H1 (cell line): ENCODE results near the gene PHACTR1. TPM values are rescaled to one million over a fixed set of nuclear protein-coding genes. Genes with fewer than 3 reads are reported as not detected.

ENCODE experiments used
- CTCF ChIA-PET: fragments of 300-600 bp; sonication (Branson Sonifier 250); formaldehyde crosslinking; loops from one replicate; lab custom pipeline; 2021; ENCODE audit not compliant: partially characterized antibody; lab: Charles Lee
- POLR2A ChIA-PET: fragments of 300-600 bp; sonication (Branson Sonifier 250); formaldehyde crosslinking; loops from one replicate; lab custom pipeline; 2021; ENCODE audit warnings: inconsistent platforms; ENCODE audit not compliant: partially characterized antibody; lab: Charles Lee
- DNase-seq, 2 experiments: peaks; one replicate each; pipeline versions ENCODE4 v3.0.0 to v3.0.0-alpha.2; 2010 to 2022; ENCODE audit warnings: low spot score in 2 of 2, low read depth in 1 of 2, mixed read lengths in 1 of 2
- FAIRE-seq: peaks from 2 replicates; lab custom pipeline; 2011; peaks lifted over from hg19 to GRCh38; lab: Jason Lieb, UNC
- H2AFZ ChIP-seq: 2 replicates; pipeline ENCODE4 v1.8.1; 2012; ENCODE audit warnings: low read length, inconsistent platforms
- H2AK5ac ChIP-seq: 2 replicates; pipeline ENCODE4 v1.6.1; 2013; ENCODE audit warnings: low read depth, low read length
- H2BK120ac ChIP-seq: replicated peaks from 2 replicates; pipeline ENCODE3; 2013; ENCODE audit warnings: low read depth, low read length, inconsistent platforms
- H2BK12ac ChIP-seq: 2 replicates; pipeline ENCODE4 v1.6.1; 2013; ENCODE audit warnings: low read depth, low read length
- H2BK15ac ChIP-seq: 2 replicates; pipeline ENCODE4 v1.6.1; 2013; ENCODE audit warnings: low read length
- H2BK20ac ChIP-seq: 2 replicates; pipeline ENCODE4 v1.6.1; 2013; ENCODE audit warnings: low read length
- H2BK5ac ChIP-seq: 2 replicates; pipeline ENCODE4 v1.6.1; 2013; ENCODE audit warnings: low read depth, low read length
- H3K14ac ChIP-seq: 2 replicates; pipeline ENCODE4 v1.6.1; 2013; ENCODE audit warnings: inconsistent platforms; ENCODE audit not compliant: insufficient read length
- H3K18ac ChIP-seq: 2 replicates; pipeline ENCODE4 v1.6.1; 2013; ENCODE audit warnings: low read length; ENCODE audit errors: extremely low read depth
- H3K23ac ChIP-seq: 2 replicates; pipeline ENCODE4 v1.6.1; 2013; ENCODE audit warnings: inconsistent platforms; ENCODE audit not compliant: insufficient read length
- H3K23me2 ChIP-seq: 2 replicates; pipeline ENCODE4 v1.6.1; 2013; ENCODE audit warnings: low read depth, low read length
- H3K27ac ChIP-seq: 2 replicates; pipeline ENCODE4 v1.6.1; 2011; ENCODE audit warnings: low read depth, low read length, inconsistent platforms
- H3K27me3 ChIP-seq, 4 experiments: replicated peaks in 1 of 4; 1 replicate in 1 of 4; 2 replicates in 3 of 4; pipeline versions ENCODE4 v1.6.1 to v1.8.1; 2011 to 2013; ENCODE audit warnings: low read length in 3 of 4, mild to moderate bottlenecking in 3 of 4, inconsistent platforms in 2 of 4, mixed read lengths in 2 of 4, moderate library complexity in 1 of 4; ENCODE audit not compliant: control insufficient read depth in 3 of 4, insufficient read depth in 3 of 4; ENCODE audit errors: extremely low read depth in 1 of 4
- H3K36me3 ChIP-seq, 4 experiments: 2 replicates each; pipeline versions ENCODE4 v1.6.1 to v1.8.1; 2011 to 2013; ENCODE audit warnings: mild to moderate bottlenecking in 4 of 4, low read length in 3 of 4, moderate library complexity in 2 of 4, control low read depth in 1 of 4, inconsistent platforms in 1 of 4; ENCODE audit not compliant: insufficient read depth in 4 of 4, control insufficient read depth in 2 of 4
- H3K4ac ChIP-seq: replicated peaks from 2 replicates; pipeline ENCODE3; 2013; ENCODE audit warnings: low read length, low read depth, mixed read lengths, inconsistent platforms; ENCODE audit not compliant: insufficient read length
- H3K4me1 ChIP-seq, 4 experiments: replicated peaks in 1 of 4; 1 replicate in 1 of 4; 2 replicates in 3 of 4; pipeline versions ENCODE4 v1.6.1 to v1.8.1; 2011 to 2013; ENCODE audit warnings: low read length in 3 of 4, inconsistent platforms in 2 of 4, mixed read lengths in 1 of 4; ENCODE audit not compliant: insufficient read depth in 4 of 4, control insufficient read depth in 3 of 4
- H3K4me2 ChIP-seq, 2 experiments: 2 replicates each; pipeline versions ENCODE4 v1.6.1 to v1.8.1; 2011 to 2013; ENCODE audit warnings: low read depth in 2 of 2, low read length in 2 of 2, control low read depth in 1 of 2, inconsistent platforms in 1 of 2, mild to moderate bottlenecking in 1 of 2; ENCODE audit not compliant: insufficient read depth in 1 of 2
- H3K4me3 ChIP-seq, 4 experiments: fragments of 200-600, 300-600 bp in 1 of 4; sonication (generic), shearing (Covaris generic), sonication (Bioruptor Twin) in 1 of 4; 2 replicates each; pipeline versions ENCODE4 v1.5.1 to v1.8.1; 2011 to 2016; ENCODE audit warnings: low read length in 4 of 4, low read depth in 3 of 4, control low read depth in 2 of 4, inconsistent platforms in 2 of 4, mild to moderate bottlenecking in 2 of 4, mixed read lengths in 1 of 4, moderate library complexity in 1 of 4; ENCODE audit not compliant: insufficient read depth in 2 of 4; ENCODE audit errors: extremely low read depth in 1 of 4
- H3K56ac ChIP-seq: replicated peaks from 2 replicates; pipeline ENCODE3; 2013; ENCODE audit warnings: low read depth, mild to moderate bottlenecking, mixed read lengths, low read length, inconsistent platforms; ENCODE audit not compliant: insufficient read length
- H3K79me1 ChIP-seq: 2 replicates; pipeline ENCODE4 v1.6.1; 2013; ENCODE audit warnings: low read depth, low read length, control low read depth
- H3K79me2 ChIP-seq, 2 experiments: 2 replicates each; pipeline versions ENCODE4 v1.6.1 to v1.8.1; 2012 to 2013; ENCODE audit warnings: low read length in 2 of 2, mild to moderate bottlenecking in 2 of 2, inconsistent platforms in 1 of 2; ENCODE audit not compliant: insufficient read depth in 2 of 2, control insufficient read depth in 1 of 2
- H3K9ac ChIP-seq, 4 experiments: replicated peaks in 1 of 4; 1 replicate in 1 of 4; 2 replicates in 3 of 4; pipeline versions ENCODE4 v1.6.1 to v1.8.1; 2011 to 2013; ENCODE audit warnings: low read depth in 3 of 4, low read length in 3 of 4, control low read depth in 2 of 4, mild to moderate bottlenecking in 2 of 4, moderate library complexity in 2 of 4, inconsistent platforms in 1 of 4; ENCODE audit errors: extremely low read depth in 1 of 4
- H3K9me3 ChIP-seq, 2 experiments: 2 replicates each; pipeline versions ENCODE4 v1.6.1 to v1.8.1; 2012 to 2013; ENCODE audit warnings: mild to moderate bottlenecking in 2 of 2, moderate library complexity in 2 of 2, control low read depth in 1 of 2, inconsistent platforms in 1 of 2, low read depth in 1 of 2, low read length in 1 of 2, mixed read lengths in 1 of 2; ENCODE audit not compliant: insufficient read depth in 2 of 2
- H4K20me1 ChIP-seq, 2 experiments: replicated peaks in 1 of 2; 2 replicates each; pipeline versions ENCODE3 to v1.8.1; 2011 to 2013; ENCODE audit warnings: inconsistent platforms in 2 of 2, low read length in 2 of 2, mild to moderate bottlenecking in 1 of 2; ENCODE audit not compliant: insufficient read depth in 2 of 2, control insufficient read depth in 1 of 2
- H4K5ac ChIP-seq: 2 replicates; pipeline ENCODE4 v1.6.1; 2013; ENCODE audit warnings: low read length, low read depth, mixed read lengths, inconsistent platforms; ENCODE audit not compliant: insufficient read length
- H4K8ac ChIP-seq: 2 replicates; pipeline ENCODE4 v1.8.0; 2013; ENCODE audit warnings: mild to moderate bottlenecking, moderate library complexity, low read length, inconsistent platforms; ENCODE audit not compliant: insufficient read depth; ENCODE audit errors: extremely low read depth
- H4K91ac ChIP-seq: replicated peaks from 2 replicates; pipeline ENCODE3; 2013; ENCODE audit warnings: low read length, mixed read lengths, inconsistent platforms; ENCODE audit not compliant: insufficient read length
- BACH1 ChIP-seq: IDR thresholded peaks from 2 replicates; pipeline ENCODE4 v1.6.1; 2012; ENCODE audit warnings: low read length, improper control_type of control experiment
- CBX5 ChIP-seq: fragments of 300-800, 300-1000 bp; sonication (generic); IDR thresholded peaks from 2 replicates; pipeline ENCODE4 v1.7.1; 2016; ENCODE audit warnings: antibody characterized with exemption, low read length, low read depth
- CREB1 ChIP-seq: IDR thresholded peaks from 2 replicates; pipeline ENCODE4 v1.6.1; 2012; ENCODE audit warnings: inconsistent platforms
- E2F6 ChIP-seq: IDR thresholded peaks from 2 replicates; pipeline ENCODE4 v1.6.1; 2012; ENCODE audit warnings: inconsistent platforms
- GTF2F1 ChIP-seq: IDR thresholded peaks from 2 replicates; pipeline ENCODE4 v1.6.1; 2012; ENCODE audit warnings: low read depth, low read length, improper control_type of control experiment, borderline replicate concordance
- NANOG ChIP-seq: IDR thresholded peaks from 2 replicates; pipeline ENCODE4 v1.6.1; 2011; ENCODE audit warnings: low read length, low read depth, mild to moderate bottlenecking, inconsistent platforms; ENCODE audit not compliant: insufficient read depth, poor library complexity, severe bottlenecking
- RFX5 ChIP-seq: IDR thresholded peaks from 2 replicates; pipeline ENCODE4 v1.6.1; 2011; ENCODE audit warnings: low read depth, low read length, improper control_type of control experiment, borderline replicate concordance
- RNF2 ChIP-seq: fragments of 200-900, 300-1000 bp; sonication (generic); IDR thresholded peaks from 2 replicates; pipeline ENCODE4 v1.7.1; 2016; ENCODE audit warnings: borderline replicate concordance, low read depth, mild to moderate bottlenecking, antibody characterized with exemption, low read length; ENCODE audit not compliant: poor library complexity, severe bottlenecking; ENCODE audit errors: missing control alignments
- SAP30 ChIP-seq: fragments of 300-600 bp; sonication (generic); IDR thresholded peaks from 2 replicates; pipeline ENCODE4 v1.7.1; 2012; ENCODE audit warnings: low read length, moderate library complexity, mild to moderate bottlenecking, inconsistent platforms; ENCODE audit not compliant: insufficient read depth, insufficient replicate concordance
- TAF1 ChIP-seq: IDR thresholded peaks from 2 replicates; pipeline ENCODE4 v1.6.1; 2011; ENCODE audit warnings: mild to moderate bottlenecking, low read depth, low read length
- YY1 ChIP-seq: IDR thresholded peaks from 2 replicates; pipeline ENCODE4 v1.6.1; 2011; ENCODE audit warnings: low read depth, mild to moderate bottlenecking, low read length
- ZNF274 ChIP-seq: IDR thresholded peaks from 2 replicates; pipeline ENCODE4 v1.7.0; 2012; ENCODE audit warnings: low read length, borderline replicate concordance; ENCODE audit errors: extremely low read depth
- WGBS, 2 experiments: shearing (Covaris generic) in 1 of 2; methylation state at CpG; one replicate each; pipeline versions ENCODE4 v1.1.6 to v1.1.7; 2013 to 2015; ENCODE audit warnings: low lambda C conversion rate in 2 of 2, mixed read lengths in 2 of 2, inconsistent platforms in 1 of 2, low coverage in 1 of 2, missing lambda C conversion rate in 1 of 2; ENCODE audit not compliant: insufficient replicate concordance in 2 of 2, insufficient coverage in 1 of 2, insufficient read length in 1 of 2; ENCODE audit errors: extremely low coverage in 1 of 2, missing lambda C conversion rate in 1 of 2; 5-methylcytosine and 5-hydroxymethylcytosine counted together
- polyA plus RNA-seq, 7 experiments: library from polyadenylated mRNA; depleted of rRNA in 3 of 7; stranded (reverse) in 5 of 7; unstranded in 2 of 7; fragments of >200 nt in 5 of 7; fragments of 200-250 nt in 2 of 7; gene quantifications; 1 replicate in 5 of 7; 2 replicates in 1 of 7; 4 replicates in 1 of 7; pipeline versions ENCODE4 v1.2.1 to v1.2.3, GENCODE V29; 2011 to 2013; ENCODE audit warnings: missing spikeins in 2 of 7, mixed read lengths in 2 of 7
- total RNA-seq: library from RNA; stranded (reverse); fragmentation: NEBNext Ultra II Directional; extraction: Animal tissue kit (Norgen Biotek cat#: 25700); gene quantifications from 2 replicates; pipeline ENCODE4 v1.2.1, GENCODE V29; 2021

PHACTR1 gene
- total and polyA plus RNA-seq, 2 of the 8 experiments (the other 6 are each of a cell fraction or from before 2014, with no cell fraction given) = 3.9 to 17.1 TPM

GRCh38 chr6:13091192-13091591 is 374.6 kb downstream of the PHACTR1 start:
- Histone ChIP-seq H3K27ac (no peak overlapping the region), H3K9me3 (no peaks in the 10 kb centered on the region; a peak in 1 of 4 replicates), H3K4me2 (no peak overlapping the region), H3K9ac (no peak overlapping the region), H3K4ac (no peak overlapping the region), H3K27me3 (no peaks in the 10 kb centered on the region), H4K5ac (no peak overlapping the region), H3K14ac (no peak overlapping the region), H2BK12ac (no peak overlapping the region), H4K8ac (no peak overlapping the region), H3K36me3 (no peaks in the 10 kb centered on the region), H3K4me3 (no peak overlapping the region), H4K20me1 (no peaks in the 10 kb centered on the region), H2AK5ac (no peak overlapping the region), H3K79me1 (no peaks in the 10 kb centered on the region), H3K4me1 (no peaks in the 10 kb centered on the region), H2BK120ac (no peak overlapping the region), H3K23me2 (no peaks in the 10 kb centered on the region), H3K18ac (no peak overlapping the region), H3K23ac (no peak overlapping the region), H2BK20ac (no peak overlapping the region), H3K79me2 (no peaks in the 10 kb centered on the region), H2BK5ac (no peak overlapping the region), H4K91ac (no peak overlapping the region), H2AFZ (no peak overlapping the region), H3K56ac (no peak overlapping the region), H2BK15ac (no peak overlapping the region)
- DNase-seq (no peak), FAIRE-seq (no peak)
- ChIA-PET CTCF (interaction anchor here (1.0 to 2.3 kb wide), 3 partner anchors 10 to 30 kb away, joined by 5 to 7 read pairs (median 6); no protein-coding TSS in a partner anchor), POLR2A (interaction anchor here (1.3 kb wide), 1 partner anchor 10 kb away, joined by 3 read pairs; no protein-coding TSS in a partner anchor)
- WGBS, 2 experiments = 90% methylated on average over 6 of the region's 6 CpGs; no CpG with 5 or more reads in 1 of the 2 experiments
- TF ChIP-seq RNF2 (no peak), BACH1 (no peak), GTF2F1 (no peak), SAP30 (no peak), RFX5 (no peak), CBX5 (no peak), NANOG (no peak), ZNF274 (no peak), TAF1 (no peak), E2F6 (no peak), CREB1 (no peak), YY1 (no peak)
